IPS-20b (cell line): Measurements from ENCODE around the gene ATP8A2.

ENCODE experiments used
- H3K27ac ChIP-seq: one replicate; pipeline ENCODE4 v1.5.1; 2013; ENCODE audit warnings: low read length
- H3K27me3 ChIP-seq: 2 replicates; pipeline ENCODE4 v1.6.1; 2013; ENCODE audit warnings: mild to moderate bottlenecking, low read length, inconsistent platforms; ENCODE audit not compliant: insufficient read depth
- H3K36me3 ChIP-seq: 2 replicates; pipeline ENCODE4 v1.6.1; 2013; ENCODE audit warnings: low read depth, mild to moderate bottlenecking, inconsistent platforms, low read length, moderate library complexity; ENCODE audit not compliant: insufficient read depth
- H3K4me1 ChIP-seq: 2 replicates; pipeline ENCODE4 v1.6.1; 2013; ENCODE audit warnings: mild to moderate bottlenecking, control low read depth, inconsistent platforms, low read length, moderate library complexity; ENCODE audit not compliant: insufficient read depth
- H3K4me3 ChIP-seq: 2 replicates; pipeline ENCODE4 v1.5.1; 2013; ENCODE audit warnings: mild to moderate bottlenecking, low read length, inconsistent platforms
- H3K9ac ChIP-seq: 2 replicates; pipeline ENCODE4 v1.6.1; 2013; ENCODE audit warnings: low read depth, mild to moderate bottlenecking, inconsistent platforms, low read length, moderate library complexity
- H3K9me3 ChIP-seq: 2 replicates; pipeline ENCODE4 v1.6.1; 2013; ENCODE audit warnings: mild to moderate bottlenecking, low read depth, low read length, inconsistent platforms; ENCODE audit not compliant: insufficient read depth

The ATP8A2 gene

GRCh38 chr13:25645681-25646080, 273.9 kb downstream of the ATP8A2 start:
- no peaks in the 10 kb centered on the region for H3K36me3 ChIP-seq
- H3K4me1 ChIP-seq = no peaks in the 10 kb centered on the region
- H3K4me3 ChIP-seq = no peak overlapping the region
- H3K9me3 ChIP-seq = peaks cover 3% of the 10 kb centered on the region; the same call in 1 of the 2 replicates
- H3K27ac ChIP-seq = no peak overlapping the region
- no peaks in the 10 kb centered on the region for H3K27me3 ChIP-seq
- H3K9ac ChIP-seq = no peak overlapping the region

DNA sequence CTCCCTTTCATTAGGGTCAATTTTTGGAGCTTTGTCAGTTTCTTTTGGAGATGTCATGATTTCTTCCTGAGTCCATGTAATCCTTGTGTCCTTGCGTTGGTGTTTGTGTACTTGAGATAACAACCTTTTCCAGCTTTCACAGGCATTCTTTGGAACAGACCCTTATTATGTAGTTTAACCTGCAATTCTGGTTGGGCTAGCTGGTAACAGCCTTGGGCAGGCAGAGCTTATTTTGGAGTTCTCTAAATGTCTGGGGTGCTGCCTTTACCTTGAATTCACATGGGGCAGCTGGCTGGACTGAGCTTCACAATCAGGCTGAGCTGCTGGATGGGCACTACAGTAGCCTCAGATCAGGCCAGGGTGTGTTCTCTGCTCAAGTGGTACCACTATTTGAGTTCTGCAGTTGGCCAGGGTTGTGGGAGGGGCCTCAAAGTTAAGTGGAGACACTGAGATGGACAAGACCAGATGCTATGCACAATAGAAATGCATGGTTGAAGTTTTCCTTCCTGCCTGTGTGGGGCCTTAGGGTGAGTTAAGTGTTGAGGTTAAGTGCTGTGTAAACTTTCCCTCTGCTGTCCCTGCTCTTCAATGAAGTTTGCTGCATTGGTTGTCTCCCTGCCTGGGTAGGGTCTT, 277.3 kb downstream of the ATP8A2 start:
- H3K9me3 ChIP-seq = peaks cover 3% of the 10 kb centered on the region; the same call in 1 of the 2 replicates
- H3K27ac ChIP-seq = no peak overlapping the region
- H3K9ac ChIP-seq = no peak overlapping the region
- H3K4me1 ChIP-seq = peaks cover 8% of the 10 kb centered on the region; the same call in 1 of the 2 replicates
- H3K36me3 ChIP-seq = no peaks in the 10 kb centered on the region
- H3K4me3 ChIP-seq = no peak overlapping the region
- H3K27me3 ChIP-seq = no peaks in the 10 kb centered on the region

- Histone ChIP-seq H3K36me3 (no peaks in the 10 kb centered on the region), H3K27me3 (no peaks in the 10 kb centered on the region), H3K9me3 (no peaks in the 10 kb centered on the region), H3K4me3 (no peak overlapping the region), H3K9ac (no peak overlapping the region), H3K4me1 (peaks cover 8% of the 10 kb centered on the region; the same call in 1 of the 2 replicates), H3K27ac (no peak overlapping the region)
These were observed 281.0 kb downstream of the ATP8A2 start for GRCh38 chr13:25652764-25653163.

DNA sequence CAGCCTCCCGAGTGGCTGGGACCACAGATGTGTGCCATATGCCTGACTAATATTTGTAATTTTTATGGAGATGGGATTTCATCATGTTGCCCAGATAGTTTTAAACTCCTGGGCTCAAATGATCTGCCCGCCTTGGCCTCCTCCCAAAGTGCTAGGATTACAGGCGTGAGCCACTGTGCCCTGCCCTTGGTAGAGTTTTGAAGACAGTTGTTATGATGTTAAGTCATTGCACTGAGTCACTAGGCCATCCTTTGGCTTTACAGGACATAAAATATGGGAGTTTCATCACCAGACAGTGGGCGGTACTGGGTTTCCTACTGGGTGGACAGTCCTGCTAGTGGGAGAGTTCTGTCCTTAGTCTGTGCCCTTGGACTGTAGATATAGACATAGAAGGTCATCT, 282.5 kb downstream of the ATP8A2 start:
- Histone ChIP-seq H3K36me3 (no peaks in the 10 kb centered on the region), H3K27me3 (no peaks in the 10 kb centered on the region), H3K4me1 (peaks cover 12% of the 10 kb centered on the region; the same call in 1 of the 2 replicates), H3K9me3 (no peaks in the 10 kb centered on the region), H3K27ac (no peak overlapping the region), H3K9ac (no peak overlapping the region), H3K4me3 (no peak overlapping the region)

DNA sequence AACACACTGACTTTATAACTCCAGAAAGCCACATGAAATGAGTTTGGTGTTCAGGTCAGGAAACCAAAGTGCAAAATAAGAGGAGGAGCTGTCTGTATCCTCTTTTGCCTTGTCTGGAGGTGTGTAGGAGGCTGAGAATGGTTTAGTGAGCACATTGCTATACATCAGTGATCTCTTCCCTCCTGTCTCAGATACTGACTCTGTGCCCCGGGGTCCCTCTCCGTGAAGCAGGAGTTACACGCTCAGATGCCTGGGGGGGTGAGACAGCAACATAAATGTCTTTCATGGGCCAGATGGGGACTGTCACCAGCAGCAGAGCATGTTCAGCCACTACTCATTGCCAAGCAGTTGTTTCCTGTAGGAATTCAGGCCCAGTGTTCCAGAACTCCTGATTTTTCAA, 285.4 kb downstream of the ATP8A2 start:
- Histone ChIP-seq H3K9ac (no peak overlapping the region), H3K9me3 (no peaks in the 10 kb centered on the region), H3K4me1 (peaks cover 10% of the 10 kb centered on the region; the same call in 1 of the 2 replicates), H3K4me3 (no peak overlapping the region), H3K27me3 (no peaks in the 10 kb centered on the region), H3K36me3 (no peaks in the 10 kb centered on the region), H3K27ac (no peak overlapping the region)

- Histone ChIP-seq H3K4me3 (no peak overlapping the region), H3K9me3 (no peaks in the 10 kb centered on the region), H3K9ac (no peak overlapping the region), H3K4me1 (peaks cover 5% of the 10 kb centered on the region; the same call in 1 of the 2 replicates), H3K36me3 (no peaks in the 10 kb centered on the region), H3K27me3 (no peaks in the 10 kb centered on the region), H3K27ac (no peak overlapping the region)
These were observed 287.5 kb downstream of the ATP8A2 start for GRCh38 chr13:25659091-25659795.

GRCh38 chr13:25660996-25661395, 289.2 kb downstream of the ATP8A2 start:
- Histone ChIP-seq H3K27me3 (no peaks in the 10 kb centered on the region), H3K36me3 (no peaks in the 10 kb centered on the region), H3K9me3 (no peaks in the 10 kb centered on the region), H3K4me1 (peaks cover 5% of the 10 kb centered on the region; the same call in 1 of the 2 replicates), H3K9ac (no peak overlapping the region), H3K4me3 (no peak overlapping the region), H3K27ac (no peak overlapping the region)

- H3K9me3 ChIP-seq = no peaks in the 10 kb centered on the region
- peaks cover 5% of the 10 kb centered on the region; the same call in 1 of the 2 replicates for H3K4me1 ChIP-seq
- no peak overlapping the region for H3K4me3 ChIP-seq
- no peak overlapping the region for H3K27ac ChIP-seq
- no peaks in the 10 kb centered on the region for H3K36me3 ChIP-seq
- H3K27me3 ChIP-seq = no peaks in the 10 kb centered on the region
- H3K9ac ChIP-seq = no peak overlapping the region
These were observed 290.7 kb downstream of the ATP8A2 start for GRCh38 chr13:25662516-25662915.

DNA sequence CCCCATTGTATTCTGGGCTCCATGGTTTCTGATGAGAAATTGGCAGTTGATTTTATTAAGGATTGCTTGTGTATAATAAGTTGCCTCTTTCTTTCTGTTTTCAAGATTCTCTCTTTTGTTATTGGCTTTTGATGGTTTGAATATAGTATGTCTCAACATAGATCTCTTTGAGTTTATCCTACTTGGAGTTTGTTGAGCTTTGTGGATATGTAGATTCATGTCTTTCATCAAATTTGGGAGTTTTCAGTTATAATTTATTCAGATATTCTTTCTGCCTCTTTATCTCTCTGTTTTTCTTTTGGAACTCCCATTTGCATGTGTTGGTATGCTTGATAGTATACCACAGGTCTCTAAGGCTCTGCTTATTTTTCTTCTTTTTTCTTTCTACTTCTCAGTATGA, 296.6 kb downstream of the ATP8A2 start:
- Histone ChIP-seq H3K27me3 (peaks cover 19% of the 10 kb centered on the region; the same call in 1 of the 2 replicates), H3K9ac (no peak overlapping the region), H3K4me1 (no peaks in the 10 kb centered on the region; the same call in 1 of the 2 replicates), H3K36me3 (no peaks in the 10 kb centered on the region), H3K4me3 (no peak overlapping the region), H3K9me3 (peaks cover 12% of the 10 kb centered on the region), H3K27ac (no peak overlapping the region)

- Histone ChIP-seq H3K9me3 (peaks cover 7% of the 10 kb centered on the region), H3K9ac (no peak overlapping the region), H3K27ac (no peak overlapping the region), H3K27me3 (peaks cover 19% of the 10 kb centered on the region; the same call in 1 of the 2 replicates), H3K4me1 (peaks cover 8% of the 10 kb centered on the region; the same call in 1 of the 2 replicates), H3K36me3 (no peaks in the 10 kb centered on the region), H3K4me3 (no peak overlapping the region)
These were observed 301.9 kb downstream of the ATP8A2 start for GRCh38 chr13:25673711-25674110.

DNA sequence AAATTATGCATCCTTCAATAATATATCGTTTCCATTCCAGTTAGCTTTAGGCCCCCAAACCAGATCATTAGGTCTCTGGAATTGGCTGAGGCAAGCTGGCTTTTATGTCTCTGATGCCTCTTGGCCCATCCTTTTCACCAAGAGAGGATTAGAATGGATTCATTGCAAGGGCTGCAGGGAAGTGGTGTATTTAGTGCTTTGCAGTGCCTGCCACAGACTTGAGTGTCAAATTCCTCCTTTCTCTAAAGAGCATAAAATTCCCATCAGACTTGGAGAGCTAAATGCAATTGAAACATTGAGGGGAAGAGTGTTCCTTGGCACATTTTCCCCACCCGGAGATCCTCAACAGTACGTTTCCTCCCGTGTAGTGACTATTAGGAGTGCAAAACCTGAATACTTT, 302.6 kb downstream of the ATP8A2 start:
- no peak overlapping the region for H3K27ac ChIP-seq
- peaks cover 8% of the 10 kb centered on the region; the same call in 1 of the 2 replicates for H3K4me1 ChIP-seq
- H3K36me3 ChIP-seq = no peaks in the 10 kb centered on the region
- H3K4me3 ChIP-seq = no peak overlapping the region
- H3K9me3 ChIP-seq = peaks cover 4% of the 10 kb centered on the region
- peaks cover 19% of the 10 kb centered on the region; the same call in 1 of the 2 replicates for H3K27me3 ChIP-seq
- H3K9ac ChIP-seq = no peak overlapping the region

- peaks cover 15% of the 10 kb centered on the region; the same call in 1 of the 2 replicates for H3K27me3 ChIP-seq
- no peak overlapping the region for H3K9ac ChIP-seq
- H3K9me3 ChIP-seq = no peaks in the 10 kb centered on the region
- no peaks in the 10 kb centered on the region for H3K36me3 ChIP-seq
- H3K4me1 ChIP-seq = peaks cover 8% of the 10 kb centered on the region; the same call in 1 of the 2 replicates
- no peak overlapping the region for H3K27ac ChIP-seq
- H3K4me3 ChIP-seq = no peak overlapping the region
These were observed 303.3 kb downstream of the ATP8A2 start for GRCh38 chr13:25675060-25675459.
